Measurements from ENCODE around the gene PPP1R10. TPM values are rescaled to one million over a fixed set of nuclear protein-coding genes. Genes with fewer than 3 reads are reported as not detected.

PPP1R10 gene
- total and polyA plus RNA-seq, 2 of the 13 experiments (the other 11 are each of a cell fraction or from before 2014, with no cell fraction given) = 26.3 to 38.4 TPM

DNA sequence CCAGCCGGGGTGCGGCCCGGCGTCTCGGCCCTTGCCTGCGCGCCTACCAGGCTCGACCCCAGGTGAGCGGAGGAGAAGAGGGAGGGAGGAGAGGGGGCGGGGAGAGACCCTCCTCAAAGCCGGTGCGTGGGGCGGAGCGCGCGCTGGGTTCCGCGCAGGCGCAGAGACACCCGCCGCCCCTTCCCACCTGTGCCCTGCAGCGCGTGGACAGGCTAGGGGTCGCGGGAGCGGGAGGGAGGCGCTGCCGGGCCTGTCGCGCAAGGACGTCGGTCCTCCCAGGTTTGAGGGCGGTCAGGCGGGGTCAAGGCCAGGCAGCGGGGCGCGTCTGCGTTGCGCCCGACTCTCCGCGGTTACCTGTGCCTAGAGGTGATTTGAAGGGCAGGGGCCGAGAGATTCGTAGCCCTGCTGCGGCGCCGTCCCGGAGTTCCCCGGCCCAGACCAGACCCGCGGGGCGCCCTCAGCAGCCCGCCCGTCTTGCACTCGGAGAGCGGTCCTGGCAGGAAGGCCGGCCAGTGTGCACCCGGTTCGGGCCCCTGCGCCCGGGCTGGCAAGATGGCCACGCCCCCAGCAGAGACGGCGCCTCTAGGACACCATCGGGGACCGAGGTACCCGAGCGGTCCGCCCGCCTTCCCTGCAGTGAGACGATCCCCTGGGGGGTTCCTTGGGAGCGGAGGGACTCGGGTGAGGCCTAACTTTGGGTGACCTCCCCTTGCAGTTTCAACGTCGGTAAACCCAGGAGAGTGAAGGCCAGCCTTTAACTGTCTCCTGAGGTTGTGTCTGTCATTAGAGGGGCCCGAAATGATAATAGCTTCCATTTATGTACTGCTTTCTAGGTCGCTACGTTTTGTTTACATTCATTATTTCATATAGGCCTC is 30.4 kb upstream of the PPP1R10 start (continued):
- TF ChIP-seq, protein P1, sequence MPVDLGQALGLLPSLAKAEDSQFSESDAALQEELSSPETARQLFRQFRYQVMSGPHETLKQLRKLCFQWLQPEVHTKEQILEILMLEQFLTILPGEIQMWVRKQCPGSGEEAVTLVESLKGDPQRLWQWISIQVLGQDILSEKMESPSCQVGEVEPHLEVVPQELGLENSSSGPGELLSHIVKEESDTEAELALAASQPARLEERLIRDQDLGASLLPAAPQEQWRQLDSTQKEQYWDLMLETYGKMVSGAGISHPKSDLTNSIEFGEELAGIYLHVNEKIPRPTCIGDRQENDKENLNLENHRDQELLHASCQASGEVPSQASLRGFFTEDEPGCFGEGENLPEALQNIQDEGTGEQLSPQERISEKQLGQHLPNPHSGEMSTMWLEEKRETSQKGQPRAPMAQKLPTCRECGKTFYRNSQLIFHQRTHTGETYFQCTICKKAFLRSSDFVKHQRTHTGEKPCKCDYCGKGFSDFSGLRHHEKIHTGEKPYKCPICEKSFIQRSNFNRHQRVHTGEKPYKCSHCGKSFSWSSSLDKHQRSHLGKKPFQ (CRISPR knock-in tag; IDR thresholded peaks at IDR 0.05; ENCODE audit: insufficient replicate concordance) = peak; percentile 82
- TF ChIP-seq ZNF331 (CRISPR knock-in tag; IDR thresholded peaks at IDR 0.05) (peak; percentile 60), ZC3H13 (CRISPR knock-in tag; IDR thresholded peaks at IDR 0.05) (no peak; the same call in 1 of the 2 replicates), PCBP1 (IDR thresholded peaks at IDR 0.05; ENCODE audit: borderline replicate concordance, low read depth, low read length) (peak; percentile 59; the same call in 1 of the 2 replicates), HNRNPH1 (optimal IDR thresholded peaks at IDR 0.05; ENCODE audit: low read depth, low read length) (no peak), NFKB2 (CRISPR knock-in tag; IDR thresholded peaks at IDR 0.05; ENCODE audit: borderline replicate concordance) (peak; percentile 97), ZNF350 (CRISPR knock-in tag; IDR thresholded peaks at IDR 0.05; ENCODE audit: borderline replicate concordance, low read depth) (peak; percentile 89), ZNF572 (CRISPR knock-in tag; IDR thresholded peaks at IDR 0.05) (peak; percentile 95), TBL1XR1 (IDR thresholded peaks at IDR 0.05; ENCODE audit: borderline replicate concordance, low read length, partially characterized antibody) (no peak), HES4 (CRISPR knock-in tag; IDR thresholded peaks at IDR 0.05; ENCODE audit: borderline replicate concordance) (peak; percentile 48; the same call in 1 of the 2 replicates), ZNF773 (CRISPR knock-in tag; IDR thresholded peaks at IDR 0.05; ENCODE audit: borderline replicate concordance) (0 out of 2 replicates have a peak, but pooled peaks have one; percentile 74), KLF13 (CRISPR knock-in tag; IDR thresholded peaks at IDR 0.05) (peak; percentile 93), TBX2 (CRISPR knock-in tag; IDR thresholded peaks at IDR 0.05; ENCODE audit: borderline replicate concordance) (peak; percentile 95), CENPX (CRISPR knock-in tag; IDR thresholded peaks at IDR 0.05) (no peak), NCOA5 (CRISPR knock-in tag; IDR thresholded peaks at IDR 0.05) (0 out of 2 replicates have a peak, but pooled peaks have one; percentile 5), NKX3-1 (CRISPR knock-in tag; IDR thresholded peaks at IDR 0.05) (peak; percentile 98), RNF2 (conservative IDR thresholded peaks at IDR 0.05; ENCODE audit: low read depth) (no peak; the same call in 1 of the 2 replicates), NCOA1 (CRISPR knock-in tag; IDR thresholded peaks at IDR 0.05) (peak; percentile 97), IRF2 (CRISPR knock-in tag; IDR thresholded peaks at IDR 0.05) (peak; percentile 93), ZNF850 (CRISPR knock-in tag; conservative IDR thresholded peaks at IDR 0.05) (0 out of 2 replicates have a peak, but pooled peaks have one; percentile 72), EEA1 (CRISPR knock-in tag; IDR thresholded peaks at IDR 0.05; ENCODE audit: borderline replicate concordance) (peak; percentile 91), ZNF260 (CRISPR knock-in tag; IDR thresholded peaks at IDR 0.05; ENCODE audit: borderline replicate concordance, low read depth) (no peak), MAFG (CRISPR knock-in tag; IDR thresholded peaks at IDR 0.05) (no peak)
- TF ChIP-seq, protein P2, sequence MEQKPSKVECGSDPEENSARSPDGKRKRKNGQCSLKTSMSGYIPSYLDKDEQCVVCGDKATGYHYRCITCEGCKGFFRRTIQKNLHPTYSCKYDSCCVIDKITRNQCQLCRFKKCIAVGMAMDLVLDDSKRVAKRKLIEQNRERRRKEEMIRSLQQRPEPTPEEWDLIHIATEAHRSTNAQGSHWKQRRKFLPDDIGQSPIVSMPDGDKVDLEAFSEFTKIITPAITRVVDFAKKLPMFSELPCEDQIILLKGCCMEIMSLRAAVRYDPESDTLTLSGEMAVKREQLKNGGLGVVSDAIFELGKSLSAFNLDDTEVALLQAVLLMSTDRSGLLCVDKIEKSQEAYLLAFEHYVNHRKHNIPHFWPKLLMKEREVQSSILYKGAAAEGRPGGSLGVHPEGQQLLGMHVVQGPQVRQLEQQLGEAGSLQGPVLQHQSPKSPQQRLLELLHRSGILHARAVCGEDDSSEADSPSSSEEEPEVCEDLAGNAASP (CRISPR knock-in tag; IDR thresholded peaks at IDR 0.05; ENCODE audit: borderline replicate concordance) = peak; percentile 98
- TF ChIP-seq, protein P3, sequence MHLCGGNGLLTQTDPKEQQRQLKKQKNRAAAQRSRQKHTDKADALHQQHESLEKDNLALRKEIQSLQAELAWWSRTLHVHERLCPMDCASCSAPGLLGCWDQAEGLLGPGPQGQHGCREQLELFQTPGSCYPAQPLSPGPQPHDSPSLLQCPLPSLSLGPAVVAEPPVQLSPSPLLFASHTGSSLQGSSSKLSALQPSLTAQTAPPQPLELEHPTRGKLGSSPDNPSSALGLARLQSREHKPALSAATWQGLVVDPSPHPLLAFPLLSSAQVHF (CRISPR knock-in tag; IDR thresholded peaks at IDR 0.05) = peak; percentile 88; the same call in 1 of the 2 replicates
